Ovary (tissue), 3 donors: Measurements from ENCODE around the gene SUSD2.

ENCODE experiments used
- CTCF ChIP-seq, 3 donors: fragments of 450-650 bp in 2 of 3; fragments of 200-600 bp in 1 of 3; IDR thresholded peaks; one replicate each; pipeline versions ENCODE4 v1.5.1 to v1.8.0; 2016 to 2022; ENCODE audit warnings: antibody characterized with exemption in 3 of 3, mild to moderate bottlenecking in 1 of 3
- POLR2A ChIP-seq: fragments of 450-650 bp; IDR thresholded peaks from one replicate; pipeline ENCODE4 v1.6.1; 2017; ENCODE audit warnings: antibody characterized with exemption, mild to moderate bottlenecking, moderate library complexity
- donor health status: DM: no; HTN: no; CAD: no.

- no peak for TF ChIP-seq POLR2A
- TF ChIP-seq CTCF (IDR thresholded peaks at IDR 0.05), result no peak
These were observed 4.7 kb upstream of the SUSD2 start for GRCh38 chr22:24176630-24177029.
